ENCODE data around the gene MTHFS.
"Not testable (repeated sequence)": the region's sequence is repeated elsewhere in the genome, so short reads cannot be mapped to it uniquely, and the experiment has no call there.

The MTHFS gene

DNA sequence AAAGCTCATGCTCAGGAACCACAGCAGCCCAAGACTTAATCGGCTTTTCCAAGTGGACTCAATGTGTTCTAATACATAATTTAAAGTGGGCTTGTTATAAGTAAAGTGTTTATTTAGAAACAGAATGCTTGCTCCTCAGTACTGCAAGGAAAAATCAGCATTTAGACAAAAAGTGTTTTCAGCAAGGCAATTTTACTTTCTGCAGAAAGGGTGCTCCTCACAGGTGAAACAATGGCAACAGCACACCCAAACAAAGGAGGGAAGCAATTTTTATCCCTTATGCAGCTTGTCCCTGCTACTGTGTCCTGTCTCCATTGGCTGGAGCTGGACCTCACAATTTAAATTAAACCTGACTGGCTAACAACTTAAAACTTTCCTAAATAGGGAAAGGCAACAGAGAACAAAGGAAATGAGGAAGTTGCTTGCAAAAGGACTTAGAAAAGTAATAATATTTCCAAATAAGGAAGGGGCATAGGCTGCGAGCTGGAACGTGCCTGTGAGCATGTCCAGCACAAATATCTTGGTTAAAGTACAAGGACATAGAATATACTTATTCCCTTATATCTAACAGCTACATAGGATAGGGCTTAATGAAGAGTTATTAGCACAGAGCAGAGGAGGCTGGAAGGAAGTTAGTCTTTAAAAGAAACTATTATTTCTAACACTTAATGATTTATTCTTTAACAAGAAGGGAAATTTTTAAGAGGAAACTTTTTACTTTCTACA lies 19.1 kb upstream of the MTHFS start:
- DNase-seq, result not testable (repeated sequence)

- no peak for DNase-seq
Observed at GRCh38 chr15:79914728-79915127, 17.9 kb upstream of the MTHFS start.

DNA sequence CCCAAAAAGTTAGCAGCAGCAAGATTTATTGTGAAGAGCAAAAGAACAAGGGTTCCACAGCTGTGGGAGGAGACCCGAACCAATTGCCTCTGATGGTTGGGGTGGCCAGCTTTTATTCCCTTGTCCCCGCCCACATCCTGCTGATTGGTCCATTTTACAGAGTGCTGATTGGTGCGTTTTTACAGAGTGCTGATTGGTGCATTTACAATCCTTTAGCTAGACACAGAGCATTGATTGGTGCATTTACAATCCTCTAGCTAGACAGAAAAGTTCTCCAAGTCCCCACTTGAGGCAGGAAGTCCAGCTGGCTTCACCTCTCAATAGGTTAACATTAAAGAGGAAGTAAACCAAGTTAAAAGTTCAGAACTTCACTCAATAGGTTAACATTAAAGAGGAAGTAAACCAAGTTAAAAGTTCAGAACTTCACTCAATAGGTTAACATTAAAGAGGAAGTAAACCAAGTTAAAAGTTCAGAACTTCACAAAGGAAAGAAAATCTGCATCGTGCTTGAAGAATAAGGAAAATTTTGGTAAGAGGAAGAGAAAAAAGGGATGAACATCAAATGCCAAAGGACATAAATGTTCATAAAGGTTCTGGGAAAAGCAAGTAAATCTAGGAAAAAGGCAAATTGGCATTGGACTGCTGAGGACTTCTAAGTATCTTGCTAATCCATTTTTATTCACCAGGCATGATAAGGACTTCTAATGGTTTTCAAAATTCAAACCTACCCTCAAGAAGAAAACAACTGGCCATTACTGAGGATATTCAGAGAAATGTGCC lies 12.9 kb upstream of the MTHFS start:
- not testable (repeated sequence) for DNase-seq

- no peak for DNase-seq
Observed at GRCh38 chr15:79904271-79904670, 7.5 kb upstream of the MTHFS start.

- DNase-seq, result no peak
Observed at GRCh38 chr15:79903626-79904025, 6.8 kb upstream of the MTHFS start.

DNA sequence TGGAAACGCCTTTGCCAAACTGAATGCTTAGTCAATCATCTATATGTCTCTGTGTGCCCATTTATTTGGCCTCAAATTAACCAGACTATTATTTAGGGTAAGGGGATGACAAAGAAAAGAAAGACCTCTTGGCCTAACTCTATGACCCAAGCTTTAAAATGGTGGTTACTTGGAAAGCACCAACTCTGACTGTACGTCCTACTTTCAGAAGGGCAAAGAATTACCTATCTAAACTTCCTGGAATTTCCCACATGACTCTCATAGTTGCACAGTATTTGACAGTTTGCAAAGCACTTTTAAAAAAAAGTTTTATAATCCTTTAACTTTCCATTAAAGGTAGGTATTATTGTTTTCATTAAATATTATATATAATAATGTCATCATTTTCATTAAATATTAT lies 6.3 kb upstream of the MTHFS start:
- DNase-seq, result no peak

DNA sequence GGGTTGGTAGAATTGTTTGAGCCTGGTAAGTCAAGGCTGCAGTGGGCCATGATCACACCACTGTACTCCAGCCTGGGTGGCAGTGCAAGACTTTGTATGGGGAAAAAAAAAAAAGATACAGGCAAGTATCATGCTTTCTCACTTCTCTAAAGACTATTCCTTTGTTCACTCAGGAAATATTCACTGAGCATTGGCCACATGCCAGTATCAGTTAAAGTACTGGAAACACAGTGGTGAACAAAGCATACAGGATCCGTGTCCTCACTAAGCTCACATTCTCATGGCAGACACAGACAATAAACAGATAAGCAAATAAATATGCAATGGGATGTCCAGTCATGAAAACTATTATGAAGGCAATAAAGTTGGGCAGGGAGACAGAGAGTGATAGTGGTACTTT lies 5.1 kb upstream of the MTHFS start:
- DNase-seq, result no peak

- DNase-seq, result not testable (repeated sequence)
Observed at GRCh38 chr15:79900818-79901378, 4.1 kb upstream of the MTHFS start.

GRCh38 chr15:79900087-79900486 lies 3.3 kb upstream of the MTHFS start:
- DNase-seq, result no peak

DNA sequence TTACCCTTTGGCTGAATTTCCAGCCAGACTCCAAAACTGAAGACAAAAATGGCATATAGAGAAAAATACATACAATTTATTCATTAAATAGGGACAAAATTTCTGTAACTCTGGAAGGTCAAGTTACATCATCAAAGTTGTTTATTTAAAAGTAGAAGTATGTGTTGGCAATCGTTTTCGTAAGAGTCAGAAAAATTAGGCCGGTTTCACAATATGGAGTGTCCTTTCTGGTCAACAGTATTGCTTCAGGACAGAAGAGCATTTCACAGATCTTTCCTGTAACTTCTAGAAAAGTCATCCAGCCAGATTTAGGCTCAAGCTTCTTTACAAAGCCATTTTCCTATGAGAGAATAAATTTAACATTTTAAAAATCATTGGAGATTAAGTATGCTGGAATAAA lies 2.0 kb upstream of the MTHFS start:
- DNase-seq, result not testable (repeated sequence)

DNA sequence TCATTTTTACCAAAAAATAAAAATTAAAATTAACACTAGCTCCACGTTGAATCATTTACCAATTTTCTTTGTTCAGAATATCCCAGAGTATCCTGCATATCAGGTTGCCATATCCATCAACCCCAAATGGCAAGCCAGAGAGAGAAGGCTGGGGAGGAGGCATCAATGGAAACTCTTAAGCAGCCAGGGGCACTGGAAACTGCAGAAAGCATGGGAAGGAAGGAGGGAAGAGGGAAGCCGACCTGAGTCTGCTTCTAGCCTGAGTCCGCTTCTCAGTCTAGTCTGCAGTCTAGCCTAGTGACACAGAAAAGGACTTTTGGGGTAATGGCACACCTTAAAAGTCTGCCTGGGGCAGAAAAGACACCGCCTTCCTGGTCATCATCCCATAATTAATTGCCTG lies 1.6 kb upstream of the MTHFS start:
- no peak for DNase-seq

GRCh38 chr15:79897701-79898113 lies 893 bp upstream of the MTHFS start:
- no peak for DNase-seq

GRCh38 chr15:79897380-79897678 lies 515 bp upstream of the MTHFS start:
- DNase-seq, result peak in 1 of 2 donors; percentile 24

DNA sequence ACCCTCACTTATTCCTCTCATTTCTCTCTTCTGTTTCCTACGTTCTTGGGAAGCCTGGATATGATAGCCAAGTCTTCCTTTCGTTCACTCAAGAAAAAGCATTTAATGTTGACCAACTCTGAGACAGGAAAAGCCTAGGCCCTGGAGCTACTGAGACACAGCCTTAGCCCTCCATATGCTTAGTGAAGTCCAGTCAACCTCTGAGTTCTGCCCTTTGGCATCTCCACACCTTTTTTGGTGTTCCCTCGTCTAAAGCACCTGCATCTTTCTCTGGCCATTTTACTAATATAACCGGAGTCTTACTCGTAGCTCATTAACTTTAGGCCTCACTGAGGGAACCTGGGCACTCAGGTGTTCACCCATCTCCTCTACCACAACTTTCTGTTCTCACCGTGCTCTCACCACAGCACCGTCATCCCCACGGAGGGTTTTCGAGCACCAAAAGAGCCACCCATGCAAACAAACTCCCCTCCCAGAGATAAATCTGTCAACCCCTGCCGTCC lies 632 bp downstream of the MTHFS start:
- DNase-seq, result no peak

- no peak for DNase-seq
Observed at GRCh38 chr15:79887054-79887930, 9.5 kb downstream of the MTHFS start.

DNA sequence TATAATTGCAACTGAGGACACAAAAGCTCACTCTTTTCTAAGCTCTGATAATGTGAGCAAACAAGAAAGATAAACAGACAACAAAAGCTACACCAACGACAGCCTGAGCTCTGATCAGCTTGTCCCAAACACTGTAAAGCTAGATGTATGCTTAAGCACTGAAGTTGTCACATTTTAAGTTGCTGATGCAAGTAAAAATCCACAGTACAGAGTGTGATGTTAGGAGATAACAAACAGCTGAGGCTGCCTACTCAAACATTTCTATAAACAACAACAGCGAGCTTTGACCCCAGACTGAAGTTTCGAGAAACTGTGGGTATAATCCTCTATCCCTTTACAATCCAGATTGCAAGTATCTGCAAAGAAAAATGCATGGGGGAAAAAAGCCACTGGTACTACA lies 10.7 kb downstream of the MTHFS start:
- DNase-seq, result no peak

DNA sequence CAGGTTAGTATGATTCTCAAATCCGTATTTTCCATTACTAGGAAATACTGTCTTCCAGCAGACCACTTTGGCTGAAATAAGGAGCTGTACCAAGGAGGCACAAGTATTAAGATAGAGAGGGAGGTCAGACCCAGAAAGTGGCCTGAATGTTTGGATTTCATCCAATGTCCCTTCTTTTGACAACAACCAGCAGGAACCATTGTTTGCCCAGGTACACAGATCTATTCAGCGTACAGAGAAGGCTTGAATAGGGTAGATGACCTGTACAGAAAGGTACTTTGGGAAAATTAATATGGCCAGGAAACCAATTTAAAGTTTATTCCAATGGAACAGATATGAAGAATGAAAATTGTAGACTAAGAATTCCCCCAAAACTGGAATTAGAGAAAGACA lies 12.6 kb downstream of the MTHFS start:
- DNase-seq, result no peak

DNA sequence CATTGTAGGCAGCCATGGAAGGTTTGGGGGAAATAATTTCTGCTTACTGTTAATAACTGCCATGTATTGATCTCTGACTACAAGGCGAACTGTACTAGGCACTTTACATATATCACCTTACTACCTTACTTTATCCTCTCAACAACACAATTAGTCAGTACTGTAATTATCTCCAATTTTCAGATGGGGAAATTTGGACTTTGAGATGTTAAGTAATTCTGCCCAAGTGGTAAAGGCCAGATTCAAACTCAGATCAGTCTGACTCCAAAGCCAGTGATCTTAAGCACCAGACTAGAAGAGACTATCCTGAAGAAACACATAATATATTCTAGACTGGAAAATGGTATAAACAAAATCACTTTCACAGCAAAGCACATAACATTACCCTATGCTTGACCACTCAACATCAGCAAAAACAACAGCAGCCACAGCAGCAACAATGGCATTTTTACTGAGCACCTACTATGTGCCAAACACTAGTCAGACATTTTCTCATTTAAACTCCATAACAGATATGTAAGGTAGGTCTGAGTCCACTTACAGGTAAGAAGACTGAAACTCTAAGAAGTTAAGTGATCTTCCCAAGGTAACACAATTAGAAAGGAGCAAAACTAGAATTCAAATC lies 13.1 kb downstream of the MTHFS start:
- no peak for DNase-seq

DNA sequence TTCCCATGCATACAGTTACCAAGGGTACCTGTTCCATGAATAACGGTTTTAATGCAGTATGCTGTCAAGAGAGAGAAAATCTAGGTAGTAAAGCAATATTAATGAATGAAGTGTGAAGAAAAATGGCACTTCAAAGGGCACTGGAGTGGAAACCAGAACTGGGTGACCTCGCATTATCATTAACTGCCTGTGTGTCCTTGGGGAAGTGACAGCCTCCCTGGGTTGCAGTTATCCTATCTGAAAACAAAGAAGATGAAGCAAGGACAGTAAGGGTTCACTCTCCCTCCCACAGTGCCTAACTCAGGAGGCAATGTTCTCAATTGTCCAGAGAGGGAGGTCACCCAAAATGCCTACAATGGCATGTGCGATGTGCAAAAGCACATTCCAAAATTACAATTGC lies 15.1 kb downstream of the MTHFS start:
- DNase-seq, result no peak

- no peak for DNase-seq
Observed at GRCh38 chr15:79881254-79881653, 15.6 kb downstream of the MTHFS start.

DNA sequence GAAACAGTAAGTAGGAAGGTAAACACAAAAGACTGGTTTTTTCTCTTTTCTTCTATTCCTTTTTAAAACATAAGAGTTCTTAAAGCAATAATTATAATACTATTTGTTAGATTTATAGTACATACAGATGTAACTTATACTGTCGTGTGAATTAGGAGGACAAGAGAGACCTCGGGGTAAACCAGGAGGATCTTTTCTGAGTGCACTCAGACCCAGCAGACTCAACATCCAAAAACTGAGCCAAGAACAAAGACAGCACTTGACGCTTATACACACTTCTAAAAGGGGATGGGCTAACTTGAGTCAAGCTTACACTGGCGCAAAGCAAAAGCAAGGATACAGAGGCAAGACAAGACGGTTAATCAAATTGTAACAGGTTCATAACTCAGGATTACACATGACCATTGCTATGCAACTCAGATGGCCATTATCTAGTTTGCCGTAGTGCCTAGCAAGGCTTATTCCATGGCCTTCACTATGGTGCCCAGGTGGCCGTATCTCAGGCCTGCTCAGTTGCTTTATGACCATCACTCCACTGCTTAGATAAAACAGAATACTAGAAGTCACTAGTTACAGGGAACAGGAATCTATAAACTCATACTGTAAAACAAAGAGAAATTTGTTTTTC lies 18.6 kb downstream of the MTHFS start:
- DNase-seq, result no peak

- no peak for DNase-seq
Observed at GRCh38 chr15:79875213-79875612, 21.6 kb downstream of the MTHFS start.

Data from bone marrow (tissue), 2 donors.